Loucy (cell line): ENCODE data around the gene EVX1.

ENCODE experiments used
- H2AFZ ChIP-seq: fragments of 200-600 bp; sonication (generic); 2 replicates; pipeline ENCODE4 v1.6.0; 2016; ENCODE audit warnings: antibody characterized with exemption, mild to moderate bottlenecking, low read length, moderate library complexity
- H3F3A ChIP-seq: fragments of 200-600 bp; 2 replicates; pipeline ENCODE4 v1.6.0; 2016; ENCODE audit warnings: antibody characterized with exemption, low read depth, mild to moderate bottlenecking
- H3K27me3 ChIP-seq: fragments of 200-600 bp; sonication (generic); 2 replicates; pipeline ENCODE4 v1.6.1; 2014; ENCODE audit warnings: low read length, mild to moderate bottlenecking; ENCODE audit not compliant: insufficient read depth, poor library complexity, severe bottlenecking
- H3K36me3 ChIP-seq: fragments of 200-600 bp; sonication (generic); 2 replicates; pipeline ENCODE4 v1.6.1; 2016; ENCODE audit warnings: low read length; ENCODE audit not compliant: insufficient read depth
- H3K4me1 ChIP-seq: fragments of 200-600 bp; sonication (generic); 2 replicates; pipeline ENCODE4 v1.5.1; 2014; ENCODE audit warnings: low read length, mild to moderate bottlenecking; ENCODE audit not compliant: insufficient read depth, poor library complexity, severe bottlenecking
- H3K4me2 ChIP-seq: fragments of 200-600 bp; sonication (generic); 2 replicates; pipeline ENCODE4 v1.6.0; 2014; ENCODE audit warnings: antibody characterized with exemption, low read length, low read depth, mild to moderate bottlenecking; ENCODE audit not compliant: poor library complexity, severe bottlenecking
- H3K4me3 ChIP-seq: fragments of 200-600 bp; sonication (generic); 2 replicates; pipeline ENCODE4 v1.5.1; 2014; ENCODE audit warnings: low read length, mild to moderate bottlenecking, mixed read lengths; ENCODE audit not compliant: poor library complexity, severe bottlenecking
- H3K79me2 ChIP-seq: fragments of 200-600 bp; sonication (generic); 2 replicates; pipeline ENCODE4 v1.6.1; 2014; ENCODE audit warnings: low read length; ENCODE audit not compliant: insufficient read depth
- H3K9ac ChIP-seq: fragments of 200-600 bp; sonication (generic); 2 replicates; pipeline ENCODE4 v1.6.0; 2014; ENCODE audit warnings: mild to moderate bottlenecking, low read depth, low read length, moderate library complexity; ENCODE audit not compliant: poor library complexity, severe bottlenecking
- H3K9me2 ChIP-seq: fragments of 200-600 bp; sonication (generic); replicated peaks from 2 replicates; pipeline ENCODE4 v1.6.1; 2016; ENCODE audit warnings: low read depth, low read length, mixed read lengths
- H3K9me3 ChIP-seq: fragments of 200-600 bp; sonication (generic); 2 replicates; pipeline ENCODE4 v1.6.1; 2014; ENCODE audit warnings: mild to moderate bottlenecking, antibody characterized with exemption, low read length, low read depth; ENCODE audit not compliant: insufficient read depth
- H4K20me1 ChIP-seq: fragments of 200-600 bp; sonication (generic); 2 replicates; pipeline ENCODE4 v1.6.0; 2014; ENCODE audit warnings: antibody characterized with exemption, low read length, mild to moderate bottlenecking; ENCODE audit not compliant: insufficient read depth, poor library complexity, severe bottlenecking
- EZH2phosphoT487 ChIP-seq: fragments of 200-600 bp; IDR thresholded peaks from 2 replicates; pipeline ENCODE4 v1.6.1; 2018; ENCODE audit warnings: antibody characterized with exemption, mild to moderate bottlenecking, moderate library complexity, borderline replicate concordance
- TF ChIP-seq, protein P1 (sequence below): fragments of 200-600 bp; sonication (generic); conservative IDR thresholded peaks from 2 replicates; pipeline ENCODE4 v1.5.1; 2014; ENCODE audit warnings: mild to moderate bottlenecking, antibody characterized with exemption, low read length

Gene EVX1

DNA sequence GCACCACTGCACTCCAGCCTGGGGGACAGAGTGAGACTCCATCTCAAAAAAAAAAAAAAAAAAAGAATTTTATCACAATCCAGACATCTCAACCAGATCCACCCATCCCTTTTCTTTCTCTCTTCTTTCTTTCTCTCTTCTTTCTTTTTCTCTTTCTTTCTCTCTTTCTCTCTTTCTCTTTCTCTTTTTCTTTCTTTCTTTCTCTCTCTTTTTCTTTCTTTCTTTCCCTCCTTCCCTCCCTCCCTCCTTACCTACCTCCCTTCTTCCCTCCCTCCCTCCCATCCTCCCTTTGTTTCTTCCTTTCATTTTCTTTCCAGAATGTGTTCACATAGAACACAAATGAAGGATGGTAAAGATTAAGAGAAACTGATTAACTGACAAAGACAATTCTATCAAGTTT is 24.7 kb upstream of the EVX1 start:
- TF ChIP-seq, protein P1, sequence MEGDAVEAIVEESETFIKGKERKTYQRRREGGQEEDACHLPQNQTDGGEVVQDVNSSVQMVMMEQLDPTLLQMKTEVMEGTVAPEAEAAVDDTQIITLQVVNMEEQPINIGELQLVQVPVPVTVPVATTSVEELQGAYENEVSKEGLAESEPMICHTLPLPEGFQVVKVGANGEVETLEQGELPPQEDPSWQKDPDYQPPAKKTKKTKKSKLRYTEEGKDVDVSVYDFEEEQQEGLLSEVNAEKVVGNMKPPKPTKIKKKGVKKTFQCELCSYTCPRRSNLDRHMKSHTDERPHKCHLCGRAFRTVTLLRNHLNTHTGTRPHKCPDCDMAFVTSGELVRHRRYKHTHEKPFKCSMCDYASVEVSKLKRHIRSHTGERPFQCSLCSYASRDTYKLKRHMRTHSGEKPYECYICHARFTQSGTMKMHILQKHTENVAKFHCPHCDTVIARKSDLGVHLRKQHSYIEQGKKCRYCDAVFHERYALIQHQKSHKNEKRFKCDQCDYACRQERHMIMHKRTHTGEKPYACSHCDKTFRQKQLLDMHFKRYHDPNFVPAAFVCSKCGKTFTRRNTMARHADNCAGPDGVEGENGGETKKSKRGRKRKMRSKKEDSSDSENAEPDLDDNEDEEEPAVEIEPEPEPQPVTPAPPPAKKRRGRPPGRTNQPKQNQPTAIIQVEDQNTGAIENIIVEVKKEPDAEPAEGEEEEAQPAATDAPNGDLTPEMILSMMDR, result no peak
- no peak for TF ChIP-seq EZH2phosphoT487
- no peaks in the 10 kb centered on the region for H3K4me1 ChIP-seq
- no peaks in the 10 kb centered on the region for H4K20me1 ChIP-seq
- H3F3A ChIP-seq, result no peaks in the 10 kb centered on the region
- no peak overlapping the region for H3K9ac ChIP-seq
- H3K4me3 ChIP-seq, result no peak overlapping the region
- H3K36me3 ChIP-seq, result no peaks in the 10 kb centered on the region
- H3K9me3 ChIP-seq, result no peaks in the 10 kb centered on the region
- no peaks in the 10 kb centered on the region for H3K79me2 ChIP-seq
- no peak overlapping the region for H2AFZ ChIP-seq
- H3K4me2 ChIP-seq, result no peak overlapping the region
- no peaks in the 10 kb centered on the region for H3K9me2 ChIP-seq
- H3K27me3 ChIP-seq, result no peaks in the 10 kb centered on the region

DNA sequence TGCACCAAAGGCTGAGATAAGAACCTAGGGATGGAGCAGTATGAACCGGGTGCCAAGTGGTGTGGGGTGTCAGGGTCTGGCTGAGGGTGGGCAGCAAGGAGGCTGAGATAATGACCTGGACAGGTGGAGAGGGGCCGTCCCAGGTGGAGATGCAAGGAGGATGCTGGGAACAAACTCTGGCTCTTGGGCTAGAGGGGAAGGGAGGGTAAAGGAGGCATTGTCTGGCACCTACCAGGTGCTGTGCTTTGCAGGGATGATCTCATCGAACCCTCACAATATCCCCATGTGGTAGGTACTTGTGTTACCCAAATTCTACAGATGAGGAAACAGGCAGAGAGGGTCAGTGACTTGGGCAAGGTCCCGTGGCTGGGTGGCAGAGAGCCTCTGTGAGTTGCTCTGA is 22.8 kb upstream of the EVX1 start:
- H4K20me1 ChIP-seq, result no peaks in the 10 kb centered on the region
- H3F3A ChIP-seq, result no peaks in the 10 kb centered on the region
- TF ChIP-seq, protein P1, result no peak
- no peak for TF ChIP-seq EZH2phosphoT487
- H2AFZ ChIP-seq, result no peak overlapping the region
- H3K36me3 ChIP-seq, result no peaks in the 10 kb centered on the region
- H3K4me1 ChIP-seq, result no peaks in the 10 kb centered on the region
- no peaks in the 10 kb centered on the region for H3K9me2 ChIP-seq
- H3K4me3 ChIP-seq, result no peak overlapping the region
- H3K9me3 ChIP-seq, result no peaks in the 10 kb centered on the region
- no peak overlapping the region for H3K4me2 ChIP-seq
- H3K27me3 ChIP-seq, result no peaks in the 10 kb centered on the region
- no peak overlapping the region for H3K9ac ChIP-seq
- H3K79me2 ChIP-seq, result no peaks in the 10 kb centered on the region

DNA sequence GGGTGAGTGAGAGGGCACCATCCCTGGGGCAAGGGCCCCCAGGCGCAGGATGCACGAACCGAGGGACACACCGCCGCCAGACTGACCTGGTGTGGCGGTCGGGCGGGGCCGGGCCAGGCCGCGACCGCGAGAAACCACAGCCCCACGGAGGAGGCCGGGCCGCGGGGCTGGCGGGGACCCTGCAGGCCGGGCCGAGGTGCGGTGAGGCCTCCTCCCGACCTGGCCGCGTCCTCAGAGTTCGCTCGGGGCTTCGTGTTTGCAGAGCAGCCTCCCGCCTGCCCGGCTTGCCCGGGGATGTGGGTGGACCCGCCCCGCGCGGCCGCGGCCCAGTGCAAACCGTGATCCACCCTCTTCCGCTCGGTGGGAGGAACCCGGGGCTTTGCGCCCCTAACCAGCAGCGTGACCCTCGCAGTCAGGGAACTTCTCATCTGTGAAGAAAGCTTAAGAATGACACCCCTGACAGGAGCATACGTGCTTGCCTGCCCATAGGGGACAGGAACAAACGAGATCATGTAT is 22.1 kb upstream of the EVX1 start:
- H3K9me2 ChIP-seq, result no peaks in the 10 kb centered on the region
- no peaks in the 10 kb centered on the region for H3F3A ChIP-seq
- no peaks in the 10 kb centered on the region for H3K36me3 ChIP-seq
- TF ChIP-seq, protein P1, result no peak
- no peak for TF ChIP-seq EZH2phosphoT487
- H3K9me3 ChIP-seq, result no peaks in the 10 kb centered on the region
- H2AFZ ChIP-seq, result no peak overlapping the region
- H3K4me2 ChIP-seq, result no peak overlapping the region
- H3K4me3 ChIP-seq, result no peak overlapping the region
- no peak overlapping the region for H3K9ac ChIP-seq
- no peaks in the 10 kb centered on the region for H3K27me3 ChIP-seq
- no peaks in the 10 kb centered on the region for H4K20me1 ChIP-seq
- no peaks in the 10 kb centered on the region for H3K79me2 ChIP-seq
- H3K4me1 ChIP-seq, result no peaks in the 10 kb centered on the region
